Uterus (tissue), 4 donors: ENCODE measurements around the gene ZC3H11A. TPM values are rescaled to one million over a fixed set of nuclear protein-coding genes. Genes with fewer than 3 reads are reported as not detected.

Experiments used
- DNase-seq, 2 donors: peaks; one replicate each; pipeline ENCODE4 v3.0.0-alpha.2; 2019 to 2020
- H3K27ac ChIP-seq, 2 donors: fragments of 200-600 bp; sonication (generic); 1 replicate in 1 of 2; 2 replicates in 1 of 2; pipeline ENCODE4 v1.5.1; 2016 to 2018
- H3K27me3 ChIP-seq, 2 donors: fragments of 200-600 bp; sonication (generic); one replicate each; pipeline ENCODE4 v1.5.1; 2018 to 2019; ENCODE audit warnings: control low read depth in 1 of 2
- H3K36me3 ChIP-seq, 2 donors: fragments of 200-600 bp; sonication (generic); one replicate each; pipeline ENCODE4 v1.5.1; 2019; ENCODE audit warnings: control low read depth in 1 of 2
- H3K4me1 ChIP-seq, 2 donors: fragments of 200-600 bp; sonication (generic); one replicate each; pipeline ENCODE4 v1.5.1; 2018 to 2019; ENCODE audit warnings: control low read depth in 1 of 2
- H3K4me3 ChIP-seq, 2 donors: fragments of 200-600 bp; sonication (generic); 1 replicate in 1 of 2; 2 replicates in 1 of 2; pipeline ENCODE4 v1.5.1; 2018 to 2019; ENCODE audit warnings: mild to moderate bottlenecking in 1 of 2
- H3K9me3 ChIP-seq, 2 donors: fragments of 200-600 bp; sonication (generic); one replicate each; pipeline ENCODE4 v1.5.1; 2019; ENCODE audit warnings: control low read depth in 1 of 2
- CTCF ChIP-seq, 4 experiments: fragments of 200-600 bp in 2 of 4; fragments of 450-650 bp in 2 of 4; sonication (generic) in 2 of 4; IDR thresholded peaks; one replicate each; pipeline ENCODE4 v1.5.1; 2016 to 2019; ENCODE audit warnings: antibody characterized with exemption in 4 of 4, mild to moderate bottlenecking in 2 of 4, moderate library complexity in 1 of 4
- POLR2A ChIP-seq, 2 donors: fragments of 450-650 bp; IDR thresholded peaks; one replicate each; pipeline ENCODE4 v1.6.1; 2016; ENCODE audit warnings: antibody characterized with exemption in 2 of 2, mild to moderate bottlenecking in 1 of 2, moderate library complexity in 1 of 2
- intact Hi-C: fragments of 100-400 bp; cut with DNase I; formaldehyde crosslinking; loops from one replicate; pipeline ENCODE4 v1.15.1; 2023; ENCODE audit warnings: low total_unique reads
- small RNA-seq: library from RNA; depleted of rRNA; stranded (forward); fragments of <200 nt; gene quantifications from one replicate; pipeline ENCODE3, GENCODE V24; 2016
- total RNA-seq, 4 donors: library from RNA; depleted of rRNA in 3 of 4; stranded (reverse); fragments of >200 nt in 3 of 4; gene quantifications; one replicate each; pipeline versions ENCODE4 v1.1.0 to v1.2.4, GENCODE V29; 2014 to 2023
- donor health status: DM: yes; HTN: yes; CAD: no.

Gene ZC3H11A
- total RNA-seq, 4 donors from 2014 or later: 60.9 to 179 (median 87.1) TPM

- peaks cover 0 to 3% of the 10 kb centered on the region in 2 donors for H3K4me1 ChIP-seq
- H3K27me3 ChIP-seq: no peaks in the 10 kb centered on the region
- H3K36me3 ChIP-seq: peaks cover 0 to 3% of the 10 kb centered on the region in 2 donors
- no peak overlapping the region for H3K4me3 ChIP-seq
- no peak for DNase-seq
- H3K9me3 ChIP-seq: no peaks in the 10 kb centered on the region
- TF ChIP-seq CTCF (IDR thresholded peaks at IDR 0.05) (no peak), POLR2A (IDR thresholded peaks at IDR 0.05) (no peak)
- intact Hi-C loops: no loop called here
- no peak overlapping the region for H3K27ac ChIP-seq
Measured at GRCh38 chr1:203842559-203842876, 47.1 kb downstream of the ZC3H11A start.

DNA sequence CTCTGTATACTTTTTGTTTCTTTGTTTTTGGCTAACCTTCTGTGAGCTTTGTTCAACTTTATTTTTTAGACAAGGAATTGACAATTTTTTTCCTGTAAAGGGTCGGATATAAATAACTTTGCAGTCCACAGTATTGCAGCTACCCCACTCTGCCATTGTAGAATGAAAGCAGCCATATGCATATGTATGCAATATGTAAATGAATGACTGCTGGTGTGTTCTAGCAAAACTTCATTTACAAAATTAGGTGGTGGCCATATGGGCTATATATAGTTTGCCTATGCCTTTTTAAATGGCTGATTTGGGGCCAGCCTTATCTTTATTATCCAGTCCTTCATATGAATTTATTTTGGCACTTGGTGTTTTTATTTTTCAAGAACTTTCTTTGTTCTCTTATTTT lies 48.0 kb downstream of the ZC3H11A start:
- no peak for DNase-seq
- Histone ChIP-seq H3K27ac (no peak overlapping the region), H3K27me3 (no peaks in the 10 kb centered on the region), H3K9me3 (no peaks in the 10 kb centered on the region), H3K4me3 (no peak overlapping the region), H3K4me1 (peaks cover 0 to 3% of the 10 kb centered on the region in 2 donors), H3K36me3 (peaks cover 0 to 3% of the 10 kb centered on the region in 2 donors)
- intact Hi-C loops: no loop called here
- no peak for TF ChIP-seq CTCF (IDR thresholded peaks at IDR 0.05)
- no peak for TF ChIP-seq POLR2A (IDR thresholded peaks at IDR 0.05)

Small RNA genes lying within 50 kb of the gene (small RNA-seq; reads per million reads assigned to genes)
- gene ZC3H11A: 0.42 reads per million

Other genes with a start within 250 kb of the ZC3H11A start
- gene ATP2B4, start 168.8 kb upstream of the ZC3H11A start, total RNA-seq: 100 to 1,000 TPM in 3 of 4 donors, 10 to 100 TPM in 1; 82.6 to 464 (median 215) TPM
- gene LAX1, start 30.4 kb upstream of the ZC3H11A start, total RNA-seq: 1 to 10 TPM in 1 of 4 donors, under 1 TPM in 2, not detected in 1; 0.28 to 2.0 (median 0.61) TPM
- 10 to 100 TPM in 3 of 4 donors, 1 to 10 TPM in 1; 2.3 to 63.2 (median 30.6) TPM for gene ZBED6, start within 50 bp of the ZC3H11A start, total RNA-seq
- 100 to 1,000 TPM in 3 of 4 donors, 10 to 100 TPM in 1; 32.5 to 105 (median 103) TPM for gene SNRPE, start 66.0 kb downstream of the ZC3H11A start, total RNA-seq